ENCODE data around the gene FSCB. TPM values are rescaled to one million over a fixed set of nuclear protein-coding genes. Genes with fewer than 3 reads are reported as not detected.

FSCB gene
- not detected in 2 replicates for total RNA-seq (2011; cell fraction: chromatin; rRNA removed; ENCODE audit: low replicate concordance)
- total RNA-seq (2011; cell fraction: nucleolus; rRNA removed), result not detected in 2 replicates
- total RNA-seq (2011; cell fraction: nucleoplasm; rRNA removed), result not detected in 2 replicates
- total RNA-seq (2014; rRNA removed) (not detected in 2 replicates), total RNA-seq (2014; rRNA removed; fragmentation: Illumina TruSeq; extraction: Trizol) (not detected in 2 replicates), total RNA-seq (2015; rRNA removed; fragmentation: Illumina TruSeq; extraction: Trizol) (not detected in 2 replicates), total RNA-seq (2021) (not detected in 2 replicates), polyA plus RNA-seq (2011; rRNA removed) (not detected in 2 replicates), polyA plus RNA-seq (2014; fragmentation: Illumina TruSeq; extraction: Trizol) (not detected in 2 replicates), polyA plus RNA-seq (2014; fragmentation: Nextera tagmentation; extraction: Ambion mirVana) (not detected), polyA plus RNA-seq (2014; rRNA removed) (not detected in 2 replicates), polyA minus RNA-seq (2011; rRNA and poly(A)+ RNA removed) (not detected in 2 replicates), Bru-seq, nascent RNA (not detected), BruChase-seq, experiment 1, labeled RNA remaining after a 2-hour chase (not detected), BruChase-seq, experiment 2, labeled RNA remaining after a 6-hour chase (not detected)
- polyA plus RNA-seq (2011; cell fraction: cytosol; rRNA removed), result not detected in 2 replicates
- not detected in 2 replicates for polyA plus RNA-seq (2011; cell fraction: nucleus; rRNA removed)
- not detected in 2 replicates for polyA plus RNA-seq (2012)
- polyA minus RNA-seq (2011; cell fraction: cytosol; rRNA and poly(A)+ RNA removed), result not detected in 2 replicates
- polyA minus RNA-seq (2011; cell fraction: nucleus; rRNA and poly(A)+ RNA removed), result not detected in 2 replicates
- long read RNA-seq, experiment 1, result 0 reads
- long read RNA-seq, experiment 2, result 0 reads
- long read RNA-seq, experiment 3, result 0 reads

- ATAC-seq (no peak), FAIRE-seq (no peak), DNase-seq (ENCODE audit: extremely low read depth in 1 of 4, low spot score in 3 of 4) (no peak)
- no peak for TF ChIP-seq ZBTB49 (CRISPR knock-in tag; IDR thresholded peaks at IDR 0.05; ENCODE audit: borderline replicate concordance)
- TF ChIP-seq ID3 (CRISPR knock-in tag; IDR thresholded peaks at IDR 0.05), result no peak
- TF ChIP-seq ID3 (tag; IDR thresholded peaks at IDR 0.05), result no peak
- no peak for TF ChIP-seq TFE3 (CRISPR knock-in tag; IDR thresholded peaks at IDR 0.05)
- no peak for TF ChIP-seq ZKSCAN8 (CRISPR knock-in tag; IDR thresholded peaks at IDR 0.05)
- no peak for TF ChIP-seq CREB1 (IDR thresholded peaks at IDR 0.05)
- TF ChIP-seq CREB1 (CRISPR knock-in tag; IDR thresholded peaks at IDR 0.05), result no peak
- no peak for TF ChIP-seq ZNF764 (CRISPR knock-in tag; IDR thresholded peaks at IDR 0.05; ENCODE audit: low read depth)
- TF ChIP-seq SRSF3 (IDR thresholded peaks at IDR 0.05; ENCODE audit: insufficient read depth, low read length), result no peak
- no peak for TF ChIP-seq XRCC3 (IDR thresholded peaks at IDR 0.05)
- no peak for TF ChIP-seq ZNF57 (CRISPR knock-in tag; IDR thresholded peaks at IDR 0.05)
- TF ChIP-seq KHSRP (IDR thresholded peaks at IDR 0.05), result no peak
- no peak for TF ChIP-seq NBN (IDR thresholded peaks at IDR 0.05; ENCODE audit: low read depth)
- no peak for TF ChIP-seq ZFP1 (CRISPR knock-in tag; IDR thresholded peaks at IDR 0.05)
- no peak for TF ChIP-seq RBM22 (IDR thresholded peaks at IDR 0.05; ENCODE audit: low read depth, low read length, poor library complexity, severe bottlenecking)
- no peak for TF ChIP-seq HMG20A (CRISPR knock-in tag; conservative IDR thresholded peaks at IDR 0.05)
- no peak for TF ChIP-seq TRIM28 (IDR thresholded peaks at IDR 0.05)
- Histone ChIP-seq H3K36me3 (ENCODE audit: control insufficient read depth, insufficient read depth, low read length) (no peaks in the 10 kb centered on the region), H3K4me3 (no peak within 1 kb of the TSS), H3K9ac (ENCODE audit: insufficient read depth in 1 of 2, low read depth in 2 of 2, low read length in 2 of 2) (no peak within 1 kb of the TSS), H3K79me2 (ENCODE audit: control insufficient read depth, insufficient read depth, low read length) (no peaks in the 10 kb centered on the region), H3K4me1 (replicated peaks in 1 of 2; ENCODE audit: control insufficient read depth in 2 of 2, insufficient read depth in 2 of 2, low read length in 2 of 2) (no peaks in the 10 kb centered on the region), H3K9me3 (replicated peaks; ENCODE audit: control insufficient read depth, insufficient read depth, low read depth, low read length) (no peaks in the 10 kb centered on the region; the same call in 1 of the 2 replicates), H2AFZ (ENCODE audit: low read depth, low read length) (no peak within 1 kb of the TSS), H3K27ac (ENCODE audit: extremely low read depth, low read depth, low read length) (no peak within 1 kb of the TSS), H4K20me1 (replicated peaks; ENCODE audit: control insufficient read depth, insufficient read depth, low read length) (no peaks in the 10 kb centered on the region), H3K9me1 (ENCODE audit: control insufficient read depth, insufficient read depth, low read length) (no peaks in the 10 kb centered on the region), H3K4me2 (ENCODE audit: insufficient read depth, low read length) (no peak within 1 kb of the TSS), H3K27me3 (ENCODE audit: control insufficient read depth in 2 of 2, insufficient read depth in 2 of 2, low read length in 2 of 2) (no peaks in the 10 kb centered on the region)
- 8% methylated on average over 1 of the region's 1 CpG for WGBS (ENCODE audit: insufficient coverage, low coverage, missing lambda C conversion rate)
- ChIA-PET POLR2A (no interaction called here), CTCF (ENCODE audit: low intra/inter-chr PET ratio) (no interaction called here)
- in situ Hi-C loops (cut with MboI) (no loop called here), intact Hi-C loops (cut with micrococcal nuclease) (no loop called here)
- BruUV-seq (replicated peaks), result no TSS peak
Observed at GRCh38 chr14:44507183-44507582, at the start of gene FSCB. Gene FSCB (minus strand): TSS chr14:44507283. CDS start chr14:44506987, 296 bp downstream.
